Activated naive CD4-positive, alpha-beta T cell treated with anti-CD3 and anti-CD28 coated beads, Interleukin-2, amount 10 ng/mL, durations not matched to agents 7 days and 5 days (primary cell): Measurements from ENCODE around the gene IL20RA.

Source experiments
- CTCF ChIA-PET: fragments of 350-600 bp; sonication (Branson Sonifier 250); formaldehyde crosslinking; loops from one replicate; lab custom pipeline; 2021; ENCODE audit warnings: antibody characterized with exemption; lab: Charles Lee
- DNase-seq: peaks from one replicate; pipeline ENCODE4 v3.0.0-alpha.2; 2020
- H3K27ac Mint-ChIP-seq: one replicate; pipeline ENCODE4 v1.8.0; 2021; ENCODE audit warnings: mild to moderate bottlenecking, moderate library complexity, mixed read lengths
- H3K27me3 Mint-ChIP-seq: one replicate; pipeline ENCODE4 v1.8.0; 2021; ENCODE audit warnings: mild to moderate bottlenecking, mixed read lengths
- H3K36me3 Mint-ChIP-seq: one replicate; pipeline ENCODE4 v1.8.0; 2021; ENCODE audit warnings: mixed read lengths
- H3K4me1 Mint-ChIP-seq: one replicate; pipeline ENCODE4 v1.8.0; 2021; ENCODE audit warnings: mixed read lengths
- H3K4me3 Mint-ChIP-seq: one replicate; pipeline ENCODE4 v1.8.0; 2021; ENCODE audit warnings: mild to moderate bottlenecking, moderate library complexity, mixed read lengths
- H3K9me3 Mint-ChIP-seq: one replicate; pipeline ENCODE4 v1.8.0; 2021; ENCODE audit warnings: mixed read lengths

Gene IL20RA

DNA sequence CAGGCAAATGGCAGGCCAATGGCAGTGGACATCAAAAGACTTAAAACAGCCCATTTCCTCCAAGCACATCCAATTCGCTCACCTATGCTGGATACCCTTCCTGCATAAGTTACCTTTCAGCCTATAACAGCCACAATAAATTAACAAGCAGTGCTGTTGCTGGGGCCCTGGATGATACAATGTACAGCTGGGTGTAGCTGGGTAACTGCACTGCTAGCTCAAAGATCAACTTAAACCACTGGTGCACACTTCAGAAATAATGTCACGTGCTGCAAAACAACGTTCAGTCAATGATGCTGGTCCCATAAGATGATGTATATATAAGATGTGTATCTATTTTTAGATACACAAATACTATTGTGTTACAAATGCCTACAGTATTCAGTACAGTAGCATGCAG is 13.6 kb downstream of the IL20RA start:
- CTCF ChIA-PET, result no interaction called here
- Mint-ChIP-seq H3K4me1 (peaks cover 11% of the 10 kb centered on the region), H3K27ac (no peak overlapping the region), H3K36me3 (no peaks in the 10 kb centered on the region), H3K27me3 (peaks cover 82% of the 10 kb centered on the region), H3K4me3 (no peak overlapping the region), H3K9me3 (peaks cover 2% of the 10 kb centered on the region)
- no peak for DNase-seq

DNA sequence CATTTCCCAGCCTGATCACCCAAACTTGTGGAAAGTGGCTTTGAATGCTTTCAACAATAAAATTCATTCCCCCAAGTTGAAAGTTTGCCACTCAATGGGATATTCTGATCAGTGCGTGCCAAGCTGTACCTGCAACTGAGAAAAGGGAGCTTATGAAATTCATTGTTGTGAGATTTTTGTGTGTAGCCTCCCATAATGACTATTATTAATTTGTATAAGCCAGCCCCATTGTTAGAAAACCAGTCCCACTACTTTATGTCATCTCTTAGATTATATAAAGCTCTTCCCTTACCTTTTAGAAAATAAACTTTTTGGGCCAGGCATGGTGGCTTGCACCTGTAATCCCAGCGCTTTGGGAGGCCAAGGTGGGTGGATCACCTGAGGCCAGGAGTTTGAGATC is 15.9 kb downstream of the IL20RA start:
- no peak for DNase-seq
- no peak overlapping the region for H3K27ac Mint-ChIP-seq
- no peaks in the 10 kb centered on the region for H3K36me3 Mint-ChIP-seq
- peaks cover 2% of the 10 kb centered on the region for H3K9me3 Mint-ChIP-seq
- peaks cover 81% of the 10 kb centered on the region for H3K27me3 Mint-ChIP-seq
- CTCF ChIA-PET, result interaction anchor here (0.7 kb wide), 1 partner anchor 13 kb away, joined by 3 read pairs; no protein-coding TSS in a partner anchor
- H3K4me1 Mint-ChIP-seq, result peaks cover 9% of the 10 kb centered on the region
- no peak overlapping the region for H3K4me3 Mint-ChIP-seq

DNA sequence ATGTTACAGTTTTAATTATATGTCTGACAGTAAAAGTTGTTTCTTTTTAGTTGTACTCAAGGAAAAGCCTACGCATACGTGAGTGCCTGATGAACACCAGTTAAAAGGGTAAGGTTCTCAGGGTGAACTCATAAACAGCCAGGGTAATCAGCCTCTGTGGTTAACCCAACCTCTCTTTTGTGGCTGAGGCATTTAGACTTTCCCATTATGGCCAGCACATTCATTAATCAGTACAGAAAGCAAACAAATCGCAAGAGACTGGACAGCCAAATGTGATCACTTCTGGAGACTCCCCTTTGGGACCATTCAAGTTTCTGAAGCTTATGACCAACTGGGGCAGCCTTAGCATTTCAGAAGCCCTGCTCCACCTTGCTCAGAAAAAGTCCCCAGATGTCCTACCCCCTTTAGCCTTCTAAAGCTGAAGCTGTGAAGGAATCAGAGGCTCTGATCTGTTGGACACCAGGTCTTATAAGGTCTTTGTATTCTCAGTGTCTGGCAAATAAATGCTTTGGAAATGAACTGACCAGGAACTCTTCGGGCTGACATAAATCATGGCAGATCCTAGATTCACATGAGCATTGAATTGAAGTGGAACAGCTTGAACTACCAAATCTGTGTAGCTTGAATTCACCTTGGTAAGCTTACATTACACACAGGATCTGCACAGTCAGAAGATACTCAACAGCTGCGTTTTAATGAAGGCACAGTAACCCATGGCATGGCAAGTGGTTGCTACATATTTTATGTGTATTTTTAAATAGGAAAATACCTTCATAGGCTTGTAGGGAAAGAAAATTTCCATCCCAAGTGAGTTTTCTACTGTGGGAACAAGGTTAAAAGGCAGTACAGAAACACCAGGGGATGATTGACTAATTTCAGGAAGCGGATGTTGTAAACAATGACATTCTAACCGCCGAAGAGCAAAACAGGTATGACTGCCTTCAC is 18.7 kb downstream of the IL20RA start:
- Mint-ChIP-seq H3K27ac (no peak overlapping the region), H3K9me3 (no peaks in the 10 kb centered on the region), H3K36me3 (no peaks in the 10 kb centered on the region), H3K4me3 (no peak overlapping the region), H3K27me3 (peaks cover 72% of the 10 kb centered on the region), H3K4me1 (no peaks in the 10 kb centered on the region)
- no peak for DNase-seq
- CTCF ChIA-PET, result no interaction called here

DNA sequence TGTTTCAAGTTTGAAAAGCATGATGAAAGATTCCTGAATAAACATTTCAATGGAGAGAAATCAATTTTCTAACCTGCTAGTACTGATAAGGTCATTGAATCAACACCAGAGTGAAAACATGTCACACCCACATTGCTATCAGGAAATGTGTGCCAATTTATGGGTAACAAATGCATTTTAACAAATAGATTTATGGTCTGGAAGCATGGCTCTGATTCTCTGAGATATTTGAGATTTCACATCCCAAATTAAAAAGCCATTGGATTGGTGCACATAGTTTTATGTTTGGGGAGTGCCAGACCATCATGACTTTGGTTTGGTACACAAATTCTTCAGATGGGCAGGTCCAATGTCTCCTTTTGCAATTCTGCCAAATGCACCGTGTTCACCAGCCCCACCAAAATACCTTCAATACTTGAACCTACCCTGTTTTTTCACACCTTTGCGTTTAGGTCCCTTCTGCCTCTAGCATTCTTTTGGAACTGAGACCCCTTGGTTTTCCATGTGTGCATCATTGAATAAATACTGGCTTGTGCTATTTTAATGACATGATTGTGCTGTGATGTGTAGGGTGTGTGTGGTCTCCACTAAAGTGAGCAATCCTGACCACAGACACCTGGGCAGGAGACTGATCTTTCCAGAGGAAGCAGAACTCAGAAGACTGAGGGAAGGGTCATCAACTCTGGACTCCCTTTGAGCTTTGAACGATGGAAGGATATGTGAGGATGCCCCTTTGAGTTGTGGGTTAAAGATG is 20.4 kb downstream of the IL20RA start:
- CTCF ChIA-PET, result no interaction called here
- H3K27me3 Mint-ChIP-seq, result peaks cover 64% of the 10 kb centered on the region
- no peak overlapping the region for H3K27ac Mint-ChIP-seq
- no peaks in the 10 kb centered on the region for H3K9me3 Mint-ChIP-seq
- no peak for DNase-seq
- no peak overlapping the region for H3K4me3 Mint-ChIP-seq
- H3K4me1 Mint-ChIP-seq, result no peaks in the 10 kb centered on the region
- no peaks in the 10 kb centered on the region for H3K36me3 Mint-ChIP-seq

DNA sequence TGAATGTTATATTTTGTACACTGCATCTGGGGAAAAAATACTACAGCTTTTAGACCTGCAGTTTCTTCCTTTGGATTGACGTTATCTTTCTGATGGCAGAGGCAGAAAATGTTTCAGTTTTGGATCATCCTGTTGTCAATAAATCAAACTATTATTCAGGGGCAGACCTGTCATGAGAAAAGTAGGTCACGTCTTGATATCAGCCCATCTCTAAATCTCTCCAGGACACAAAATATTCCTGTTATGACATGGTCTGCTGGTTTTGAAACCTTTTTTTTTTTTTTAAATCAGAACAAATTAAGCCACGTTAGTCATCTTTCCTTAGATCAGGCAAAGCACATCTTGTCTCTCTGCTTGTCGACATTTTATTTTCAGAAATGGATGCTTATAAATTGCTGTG is 24.0 kb downstream of the IL20RA start:
- Mint-ChIP-seq H3K36me3 (no peaks in the 10 kb centered on the region), H3K27ac (no peak overlapping the region), H3K4me1 (no peaks in the 10 kb centered on the region), H3K4me3 (no peak overlapping the region), H3K9me3 (no peaks in the 10 kb centered on the region), H3K27me3 (peaks cover 58% of the 10 kb centered on the region)
- CTCF ChIA-PET, result no interaction called here
- no peak for DNase-seq

DNA sequence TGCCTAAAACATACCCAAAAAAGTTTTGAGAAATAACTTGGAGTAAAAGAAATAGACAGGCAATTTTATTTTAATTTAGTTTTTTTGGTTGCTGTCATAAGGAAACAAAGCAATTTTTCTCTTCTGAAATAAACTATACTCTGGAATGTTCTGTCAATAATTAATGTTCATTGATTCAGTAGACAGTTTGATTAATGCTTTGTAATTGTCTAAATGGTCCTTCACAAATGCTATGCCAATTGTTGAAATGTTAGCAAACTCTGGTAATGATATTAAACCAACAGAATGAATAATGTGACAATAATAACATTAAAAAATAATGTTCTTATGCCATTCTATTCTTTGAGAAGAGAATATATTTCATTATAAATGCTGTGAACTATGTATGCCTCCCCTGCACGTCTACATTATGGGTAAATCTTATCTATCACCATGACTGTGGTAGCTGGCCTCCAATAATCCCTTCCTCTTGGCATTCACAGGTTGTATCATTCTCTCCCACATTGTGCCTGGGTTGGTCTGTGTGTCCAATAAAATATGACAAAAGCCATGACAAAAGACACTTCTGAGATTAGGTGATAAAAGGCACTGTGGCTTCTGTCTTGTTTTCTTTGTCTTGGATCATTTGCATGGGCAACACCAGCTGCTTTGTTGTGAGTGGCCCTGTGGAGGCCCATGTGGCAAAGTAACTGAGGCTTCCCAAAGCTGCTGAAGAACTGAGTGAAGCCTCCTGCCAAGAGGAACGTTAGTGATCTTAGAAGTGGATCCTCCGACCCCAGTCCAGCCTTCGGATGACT is 25.1 kb downstream of the IL20RA start:
- Mint-ChIP-seq H3K9me3 (no peaks in the 10 kb centered on the region), H3K27ac (no peak overlapping the region), H3K27me3 (peaks cover 60% of the 10 kb centered on the region), H3K36me3 (no peaks in the 10 kb centered on the region), H3K4me3 (no peak overlapping the region), H3K4me1 (no peaks in the 10 kb centered on the region)
- no peak for DNase-seq
- CTCF ChIA-PET, result interaction anchor here (0.7 kb wide), 1 partner anchor 16 kb away, joined by 3 read pairs; no protein-coding TSS in a partner anchor

DNA sequence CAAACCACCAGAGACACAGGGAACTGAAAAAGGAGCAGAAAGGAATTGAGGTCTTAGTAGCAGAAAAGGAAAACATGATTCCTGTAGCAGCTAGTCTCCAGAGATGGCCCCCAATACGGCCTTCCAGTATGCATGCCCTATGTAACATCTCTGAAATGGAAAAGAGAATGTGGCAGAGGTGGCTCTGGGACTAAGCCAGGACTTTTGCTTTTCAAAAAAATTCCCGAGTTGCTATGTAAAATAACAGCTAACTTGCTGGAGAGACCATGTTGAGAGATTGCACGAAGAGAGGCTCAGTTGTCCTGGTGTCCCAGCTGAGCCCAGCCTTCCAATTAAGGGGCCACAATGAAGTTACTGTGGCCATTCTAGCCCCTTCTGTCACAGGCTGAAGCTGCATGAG is 27.7 kb downstream of the IL20RA start:
- CTCF ChIA-PET, result no interaction called here

DNA sequence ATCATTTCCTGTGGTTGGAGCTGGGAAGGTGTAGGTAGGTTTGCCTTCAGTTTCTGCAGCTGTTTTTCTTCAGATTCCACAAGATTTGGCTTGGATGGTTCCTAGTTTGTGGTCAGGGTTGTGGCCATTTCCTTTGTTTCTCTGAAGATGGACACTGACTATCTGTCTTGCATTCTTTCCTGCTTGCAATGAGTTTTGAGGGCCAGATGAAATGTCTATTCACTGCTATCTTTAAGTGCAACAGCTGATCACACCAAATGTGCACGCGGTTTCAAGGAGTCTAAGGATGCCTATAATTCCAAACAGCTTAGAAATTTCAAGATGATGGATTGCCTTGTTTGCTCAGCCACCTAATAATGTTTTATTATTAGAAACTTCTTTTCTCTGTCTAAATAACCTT is 28.4 kb downstream of the IL20RA start:
- peaks cover 58% of the 10 kb centered on the region for H3K27me3 Mint-ChIP-seq
- H3K27ac Mint-ChIP-seq, result no peak overlapping the region
- no peak overlapping the region for H3K4me3 Mint-ChIP-seq
- CTCF ChIA-PET, result interaction anchor here (1.2 kb wide), 1 partner anchor 12 kb away, joined by 3 read pairs; no protein-coding TSS in a partner anchor
- no peak for DNase-seq
- H3K9me3 Mint-ChIP-seq, result no peaks in the 10 kb centered on the region
- no peaks in the 10 kb centered on the region for H3K36me3 Mint-ChIP-seq
- H3K4me1 Mint-ChIP-seq, result no peaks in the 10 kb centered on the region

More for the DNA sequence above, 27.7 kb downstream of the IL20RA start:
- Mint-ChIP-seq H3K36me3 (no peaks in the 10 kb centered on the region), H3K9me3 (no peaks in the 10 kb centered on the region), H3K27me3 (peaks cover 56% of the 10 kb centered on the region), H3K4me3 (no peak overlapping the region), H3K4me1 (no peaks in the 10 kb centered on the region), H3K27ac (no peak overlapping the region)
- no peak for DNase-seq

DNA sequence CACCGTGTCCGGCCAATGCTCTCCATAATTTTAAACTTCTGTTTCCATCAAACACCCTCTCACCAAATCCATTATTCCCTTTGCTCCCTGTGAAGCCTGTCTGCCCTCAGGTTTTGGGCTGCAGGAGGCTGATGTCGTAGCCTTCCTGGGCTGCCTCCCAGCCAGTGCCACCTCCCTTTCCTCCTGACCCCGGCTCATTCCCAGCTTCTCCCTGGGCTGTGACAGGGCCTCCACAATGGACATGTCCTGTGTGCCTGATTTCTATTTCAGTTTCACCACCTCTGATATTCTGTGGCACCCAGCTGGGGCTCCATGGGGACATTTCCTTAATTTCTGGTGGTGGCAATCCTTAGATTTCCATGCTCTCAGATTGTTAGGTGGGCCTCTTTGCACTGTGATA is 28.8 kb downstream of the IL20RA start:
- Mint-ChIP-seq H3K4me3 (no peak overlapping the region), H3K27ac (no peak overlapping the region), H3K4me1 (no peaks in the 10 kb centered on the region), H3K27me3 (peaks cover 54% of the 10 kb centered on the region), H3K36me3 (no peaks in the 10 kb centered on the region), H3K9me3 (no peaks in the 10 kb centered on the region)
- DNase-seq, result no peak
- CTCF ChIA-PET, result interaction anchor here (1.2 to 1.7 kb wide), 2 partner anchors 13 to 49 kb away, joined by 3 read pairs; no protein-coding TSS in a partner anchor

DNA sequence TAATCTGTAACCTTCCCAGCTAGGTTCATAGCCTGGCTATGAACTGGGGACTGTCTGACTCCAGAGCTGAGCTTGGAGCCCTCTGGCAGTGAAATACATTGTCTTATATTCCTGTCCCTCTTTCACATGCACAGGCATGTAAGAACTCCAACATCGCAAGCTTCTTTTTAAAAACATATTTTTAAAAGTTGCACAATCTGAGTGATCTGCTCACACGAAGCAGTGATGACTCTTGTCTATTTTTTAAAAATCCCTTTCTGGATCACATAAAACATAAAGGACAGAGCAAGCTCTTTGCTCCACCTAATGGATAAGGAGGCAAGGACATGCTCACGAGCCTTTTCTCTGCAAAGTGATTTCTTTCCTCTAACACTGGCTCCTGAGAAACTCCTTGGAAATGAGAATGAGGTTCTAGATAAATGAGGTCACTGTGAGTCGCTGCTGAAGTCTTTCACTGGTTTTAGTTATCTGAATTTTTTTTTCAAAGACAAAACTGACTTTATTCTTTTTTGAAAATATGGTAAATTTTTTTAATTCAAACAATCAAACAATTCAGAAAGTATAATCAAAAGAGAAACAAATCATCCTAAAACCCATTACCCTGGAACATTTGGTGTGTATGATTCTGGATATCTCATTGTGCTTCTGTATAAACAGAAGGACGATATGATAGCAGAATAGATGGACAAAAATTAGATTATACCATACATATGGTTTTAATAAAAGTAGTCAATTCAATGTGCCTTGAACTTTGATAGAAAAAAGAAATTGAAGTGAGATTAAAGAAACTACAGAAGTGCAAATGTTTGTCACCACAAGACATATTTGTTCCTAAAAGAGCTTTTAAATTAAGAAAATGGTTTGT is 30.8 kb downstream of the IL20RA start:
- DNase-seq, result no peak
- no peaks in the 10 kb centered on the region for H3K36me3 Mint-ChIP-seq
- H3K27ac Mint-ChIP-seq, result no peak overlapping the region
- H3K27me3 Mint-ChIP-seq, result peaks cover 44% of the 10 kb centered on the region
- CTCF ChIA-PET, result interaction anchor here (0.7 to 1.7 kb wide), 5 partner anchors 18 to 412 kb away, joined by 3 to 4 read pairs (median 3); no protein-coding TSS in a partner anchor
- H3K9me3 Mint-ChIP-seq, result no peaks in the 10 kb centered on the region
- no peak overlapping the region for H3K4me3 Mint-ChIP-seq
- no peaks in the 10 kb centered on the region for H3K4me1 Mint-ChIP-seq

DNA sequence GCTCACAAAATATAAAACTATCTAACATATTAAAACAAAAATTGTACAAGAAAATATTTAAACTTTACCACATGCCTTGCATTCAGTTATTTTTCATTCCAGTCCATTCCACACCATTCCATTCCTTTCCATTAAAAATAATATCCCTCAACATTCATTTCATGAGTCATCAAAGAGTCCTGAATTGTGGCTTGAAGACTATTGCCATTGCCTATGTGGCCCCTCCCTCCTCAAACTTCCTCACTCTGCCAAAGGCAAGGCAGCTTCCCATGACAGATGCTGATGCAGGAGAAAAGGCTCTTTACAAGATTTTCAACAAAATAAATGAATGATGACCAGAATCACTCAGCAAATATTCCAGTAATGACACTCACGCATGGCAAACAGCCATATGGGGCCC is 31.7 kb downstream of the IL20RA start:
- CTCF ChIA-PET, result interaction anchor here (1.0 kb wide), 2 partner anchors 45 to 167 kb away, joined by 3 to 4 read pairs; no protein-coding TSS in a partner anchor
- H3K4me1 Mint-ChIP-seq, result no peaks in the 10 kb centered on the region

DNA sequence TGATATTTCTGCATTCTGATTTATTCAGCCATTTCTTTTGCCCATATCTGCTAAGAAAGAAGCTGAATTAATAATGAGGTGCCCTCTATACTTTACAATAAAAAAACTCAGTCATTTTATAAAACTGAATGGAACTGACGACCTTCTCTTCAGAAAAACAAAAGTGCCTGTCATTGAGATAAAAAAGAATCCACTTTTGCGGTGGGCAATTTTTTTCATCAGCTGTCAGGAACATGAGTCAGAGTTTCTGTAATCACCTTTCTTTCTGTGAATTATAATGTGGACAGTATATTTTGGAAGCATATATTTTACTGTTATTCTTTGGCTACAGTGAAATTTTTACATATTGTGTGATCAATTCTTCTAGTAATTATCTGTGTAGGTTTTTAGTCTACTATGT is 33.4 kb downstream of the IL20RA start:
- Mint-ChIP-seq H3K36me3 (no peaks in the 10 kb centered on the region), H3K27me3 (peaks cover 46% of the 10 kb centered on the region), H3K9me3 (no peaks in the 10 kb centered on the region), H3K4me1 (no peaks in the 10 kb centered on the region), H3K4me3 (no peak overlapping the region), H3K27ac (no peak overlapping the region)
- CTCF ChIA-PET, result no interaction called here
- DNase-seq, result no peak

More for the DNA sequence above, 31.7 kb downstream of the IL20RA start:
- no peak overlapping the region for H3K4me3 Mint-ChIP-seq
- no peaks in the 10 kb centered on the region for H3K36me3 Mint-ChIP-seq
- H3K9me3 Mint-ChIP-seq, result no peaks in the 10 kb centered on the region
- H3K27me3 Mint-ChIP-seq, result peaks cover 50% of the 10 kb centered on the region
- no peak for DNase-seq
- no peak overlapping the region for H3K27ac Mint-ChIP-seq

DNA sequence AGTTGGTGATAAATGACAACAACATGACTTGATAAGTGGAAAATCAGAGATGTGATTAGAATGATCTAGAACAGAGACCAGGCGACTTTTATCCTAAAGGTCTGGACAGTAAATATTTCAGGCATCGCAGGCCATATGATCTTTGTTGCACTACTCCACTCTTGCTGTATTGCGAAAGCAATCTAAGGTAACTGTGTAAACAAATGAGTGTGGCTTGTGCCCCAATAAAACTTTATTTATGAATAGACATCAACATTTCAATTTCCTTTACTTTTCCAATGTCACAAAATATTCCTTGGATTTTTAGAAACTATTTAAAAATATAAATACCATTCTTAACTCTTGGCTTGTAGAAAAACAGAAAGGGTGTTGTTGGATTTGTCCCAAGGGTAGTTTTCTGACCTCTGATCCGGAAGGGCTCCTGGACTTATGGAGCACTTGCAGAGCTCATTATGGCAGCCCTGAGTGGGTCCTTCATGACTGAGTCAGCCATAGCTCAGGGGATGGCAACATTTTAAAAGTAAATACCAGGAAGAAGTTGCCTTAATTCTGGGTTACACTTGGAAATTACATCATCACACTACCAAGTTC is 34.5 kb downstream of the IL20RA start:
- no peaks in the 10 kb centered on the region for H3K9me3 Mint-ChIP-seq

More for the DNA sequence above, 34.5 kb downstream of the IL20RA start:
- no peak overlapping the region for H3K27ac Mint-ChIP-seq
- H3K4me3 Mint-ChIP-seq, result no peak overlapping the region
- no peaks in the 10 kb centered on the region for H3K36me3 Mint-ChIP-seq
- no peak for DNase-seq
- peaks cover 35% of the 10 kb centered on the region for H3K27me3 Mint-ChIP-seq
- H3K4me1 Mint-ChIP-seq, result no peaks in the 10 kb centered on the region
- CTCF ChIA-PET, result no interaction called here
